Ishikawa (cell line): ENCODE results near the gene GET4.

Experiments used
- CEBPB ChIP-seq: IDR thresholded peaks from 2 replicates; pipeline ENCODE4 v1.6.1; 2012
- CREB1 ChIP-seq: IDR thresholded peaks from 2 replicates; pipeline ENCODE4 v1.6.1; 2012; ENCODE audit warnings: low read depth
- EGR1 ChIP-seq: IDR thresholded peaks from 2 replicates; pipeline ENCODE4 v1.6.1; 2012
- EP300 ChIP-seq: IDR thresholded peaks from 2 replicates; pipeline ENCODE4 v1.6.1; 2012; ENCODE audit warnings: borderline replicate concordance
- FOXM1 ChIP-seq: IDR thresholded peaks from 2 replicates; pipeline ENCODE4 v1.6.1; 2012; ENCODE audit warnings: low read depth, borderline replicate concordance
- NFIC ChIP-seq: IDR thresholded peaks from 2 replicates; pipeline ENCODE4 v1.6.1; 2012
- RAD21 ChIP-seq: IDR thresholded peaks from 2 replicates; pipeline ENCODE4 v1.6.1; 2012; ENCODE audit warnings: low read depth
- TAF1 ChIP-seq: IDR thresholded peaks from 2 replicates; pipeline ENCODE4 v1.6.1; 2012; ENCODE audit warnings: low read depth, mild to moderate bottlenecking
- TCF12 ChIP-seq: IDR thresholded peaks from 2 replicates; pipeline ENCODE4 v1.6.1; 2012; ENCODE audit warnings: low read depth
- TEAD4 ChIP-seq: IDR thresholded peaks from 2 replicates; pipeline ENCODE4 v1.6.1; 2012
- YY1 ChIP-seq: IDR thresholded peaks from 2 replicates; pipeline ENCODE4 v1.6.1; 2012; ENCODE audit warnings: low read depth
- ZBTB7A ChIP-seq: IDR thresholded peaks from 2 replicates; pipeline ENCODE4 v1.6.1; 2012; ENCODE audit warnings: low read depth
- TF ChIP-seq, protein P1 (sequence below): IDR thresholded peaks from 2 replicates; pipeline ENCODE4 v1.6.1; 2012
- TF ChIP-seq, protein P2 (sequence below): IDR thresholded peaks from 2 replicates; pipeline ENCODE4 v1.6.1; 2012
- TF ChIP-seq, protein P3 (sequence below): IDR thresholded peaks from 2 replicates; pipeline ENCODE4 v1.6.1; 2012; ENCODE audit warnings: low read depth, mild to moderate bottlenecking

GET4 gene

DNA sequence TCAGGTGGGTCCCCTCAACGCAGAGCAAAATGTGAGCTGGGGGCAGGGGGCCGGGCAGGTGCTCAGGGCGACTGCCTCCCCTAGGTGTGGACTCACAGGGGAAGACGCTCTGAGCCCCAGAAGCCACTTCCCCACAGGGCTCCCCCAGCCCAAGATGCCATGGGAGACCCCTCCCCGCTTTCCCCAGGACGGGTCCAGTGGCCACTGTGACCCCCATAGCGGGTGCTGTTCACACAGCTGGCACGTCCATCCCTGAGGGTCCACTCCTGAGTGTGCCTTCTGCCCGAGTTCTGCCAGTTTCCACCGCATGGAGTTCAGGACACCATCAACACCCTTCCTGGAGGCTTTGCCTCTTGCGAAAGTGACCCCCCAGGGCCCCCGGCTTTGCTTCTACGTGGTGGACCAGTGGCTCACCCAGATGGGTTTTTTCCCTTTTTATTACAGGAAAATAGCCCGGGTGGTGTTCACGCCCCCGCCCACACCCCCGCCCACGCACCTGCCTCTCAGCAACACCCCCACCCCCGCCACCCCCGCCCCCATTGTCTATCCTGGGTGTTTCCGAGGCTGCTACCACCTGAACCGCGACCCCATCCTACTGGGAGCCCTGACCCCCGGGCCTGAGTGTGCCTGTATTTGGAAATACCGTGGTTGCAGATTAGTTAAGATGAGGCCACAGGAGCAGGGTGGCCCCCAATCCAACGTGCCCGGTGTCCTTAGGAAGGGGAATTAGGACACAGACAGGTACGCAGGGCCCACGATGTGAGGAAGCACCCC is 46.2 kb downstream of the GET4 start:
- TF ChIP-seq ZBTB7A (peak; percentile 15; the same call in 1 of the 2 replicates), NFIC (no peak)

DNA sequence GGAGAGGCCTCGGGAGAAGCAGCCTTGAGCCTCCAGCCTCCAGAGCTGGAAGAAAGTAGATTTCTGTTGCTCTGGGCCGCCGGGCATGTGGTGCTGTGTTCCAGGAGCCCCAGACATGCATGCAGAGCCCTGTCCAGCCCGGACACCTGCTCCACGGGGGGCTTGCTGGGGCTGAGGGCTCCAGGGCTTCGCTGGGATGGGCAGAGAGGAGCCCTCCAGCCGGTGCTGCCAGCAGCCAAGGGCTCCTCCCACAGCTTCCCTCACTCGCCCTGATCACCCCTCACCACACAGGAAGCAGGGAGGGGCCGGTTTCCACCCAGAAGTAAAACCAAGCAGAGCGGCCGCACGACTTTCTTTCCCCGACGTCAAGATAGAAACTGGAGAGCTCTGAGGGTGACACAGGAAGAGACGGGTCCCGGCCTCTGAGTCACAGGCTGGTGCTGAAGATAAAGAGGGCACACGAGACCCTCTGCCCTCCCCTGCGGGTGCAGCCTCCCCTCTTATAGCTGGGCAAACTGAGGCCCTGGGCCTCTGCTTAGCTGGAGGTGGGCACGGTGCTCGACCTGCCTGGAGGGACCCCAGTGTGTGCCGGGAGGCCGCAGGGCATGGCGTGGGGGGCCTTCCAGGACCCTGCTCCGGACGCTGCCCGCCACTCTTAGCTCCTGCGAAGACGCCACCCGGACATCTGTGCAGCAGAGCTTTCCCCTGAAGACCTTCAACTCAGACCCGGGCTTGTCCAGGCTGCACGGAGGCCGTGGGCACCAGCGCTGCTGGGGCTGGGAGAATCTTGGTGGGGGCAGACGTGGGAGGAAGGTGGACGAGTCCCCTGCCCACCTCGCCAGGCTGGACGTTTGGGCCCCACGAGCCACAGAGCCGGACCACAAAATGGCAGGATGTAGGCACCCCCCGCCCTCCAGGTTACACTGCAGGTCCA is 47.0 kb downstream of the GET4 start:
- TF ChIP-seq TCF12 = no peak
- peak; percentile 44; the same call in 1 of the 2 replicates for TF ChIP-seq ZBTB7A

DNA sequence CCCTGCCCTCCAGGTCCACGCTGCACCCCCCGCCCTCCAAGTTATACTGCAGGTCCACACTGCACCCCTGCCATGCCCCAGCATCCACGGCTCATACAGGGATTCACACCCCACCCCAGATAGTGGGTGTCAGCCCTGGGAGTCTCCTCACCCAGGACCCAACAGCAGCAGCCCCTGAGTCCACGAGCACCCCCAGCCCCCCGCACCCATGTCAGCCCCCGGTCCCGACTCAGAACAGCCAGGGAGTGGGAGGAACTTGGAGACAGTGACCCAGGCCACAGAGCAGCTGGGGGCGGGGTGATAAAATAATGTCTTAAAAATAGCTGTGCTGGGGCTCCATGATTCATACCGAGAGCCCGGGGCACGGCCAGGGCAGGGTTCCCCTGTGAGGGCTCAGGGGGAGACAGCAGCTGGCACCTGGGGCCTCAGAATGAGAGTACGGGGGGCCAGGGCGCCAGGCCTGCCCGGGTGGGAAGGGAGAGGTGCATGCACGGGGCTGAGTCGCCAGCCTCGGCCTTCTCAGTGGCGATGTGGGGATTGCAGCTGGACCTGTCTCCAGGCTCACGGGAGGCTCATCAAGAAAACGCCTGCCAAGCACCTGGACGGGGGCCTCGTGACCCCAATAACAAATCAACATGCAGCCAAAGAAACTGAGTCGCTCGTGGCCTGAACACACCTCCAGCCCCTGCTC is 48.3 kb downstream of the GET4 start:
- no peak for TF ChIP-seq YY1
- no peak for TF ChIP-seq ZBTB7A
- no peak for TF ChIP-seq TCF12

DNA sequence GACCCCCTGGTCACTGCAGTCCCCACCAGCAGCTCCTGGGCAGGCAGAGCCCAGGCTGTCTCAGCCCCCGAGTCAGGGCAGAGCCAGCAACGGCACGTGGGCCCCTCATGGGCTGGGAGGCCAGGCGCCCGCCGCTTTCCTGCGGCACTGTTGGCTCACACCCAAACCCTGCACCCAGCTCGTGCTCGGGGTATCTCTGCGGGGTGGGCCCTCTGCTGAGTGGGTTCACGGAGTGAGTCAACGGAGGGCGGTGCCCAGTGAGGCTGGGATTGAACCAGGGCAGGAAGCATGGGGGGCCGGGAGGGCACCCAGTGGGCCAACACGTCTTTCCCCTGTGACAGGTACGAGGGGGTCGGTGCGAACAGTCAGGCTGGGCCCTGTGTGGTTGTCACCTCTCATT is 49.2 kb downstream of the GET4 start:
- TF ChIP-seq TAF1 (no peak), ZBTB7A (no peak), EGR1 (no peak), RAD21 (no peak), FOXM1 (no peak)

DNA sequence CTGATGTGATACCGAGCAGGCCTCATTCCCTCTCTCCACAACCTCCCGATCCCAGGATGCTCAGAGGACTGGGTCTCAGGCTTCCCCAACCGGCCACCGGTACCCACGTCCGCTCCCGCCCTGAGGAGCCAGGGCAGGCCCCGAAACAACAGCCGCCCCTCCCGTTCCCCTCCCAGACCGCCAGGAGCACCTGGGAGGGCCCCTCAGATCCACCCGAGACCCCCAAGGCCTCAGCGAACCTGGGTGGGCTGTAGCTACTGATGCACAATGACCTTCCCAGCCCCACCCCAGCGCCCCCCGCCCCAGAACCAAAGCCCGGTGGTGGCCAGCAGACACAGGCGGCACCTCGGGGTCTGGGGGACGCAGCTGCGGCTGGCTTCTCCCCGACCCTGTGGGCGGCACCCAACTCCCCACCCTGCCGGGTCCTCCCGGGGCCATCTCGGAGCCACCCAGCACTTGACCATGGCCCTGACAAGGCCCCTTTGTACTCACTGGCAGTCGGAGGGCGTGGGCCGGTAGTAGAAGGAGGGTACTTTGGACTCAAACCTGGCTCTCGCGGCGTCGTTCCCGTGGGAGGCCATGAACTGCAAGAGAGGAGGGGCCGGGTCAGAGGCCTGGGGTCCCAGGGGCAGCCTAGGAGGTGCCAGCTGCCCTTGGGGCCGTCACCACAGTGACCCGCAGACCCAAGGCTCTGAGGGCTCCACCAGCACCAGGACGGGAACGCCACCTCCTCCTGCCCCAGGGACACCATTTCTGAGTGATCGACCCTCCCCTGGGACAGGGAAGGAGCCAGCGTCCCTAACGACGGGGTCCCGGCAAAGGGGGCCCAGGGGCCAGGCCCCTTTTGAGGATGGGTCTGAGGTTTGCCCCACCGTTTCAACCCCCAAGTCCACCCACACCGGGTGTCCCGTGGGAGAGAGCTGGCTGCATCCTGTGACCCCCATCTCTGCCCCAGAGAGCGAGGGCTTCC is 50.0 kb downstream of the GET4 start:
- TF ChIP-seq, protein P1, sequence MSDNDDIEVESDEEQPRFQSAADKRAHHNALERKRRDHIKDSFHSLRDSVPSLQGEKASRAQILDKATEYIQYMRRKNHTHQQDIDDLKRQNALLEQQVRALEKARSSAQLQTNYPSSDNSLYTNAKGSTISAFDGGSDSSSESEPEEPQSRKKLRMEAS = no peak
- TF ChIP-seq CREB1 (no peak), EP300 (no peak), NFIC (no peak), YY1 (no peak), EGR1 (no peak), CEBPB (no peak), ZBTB7A (no peak), TEAD4 (no peak), TAF1 (no peak), TCF12 (no peak)
- TF ChIP-seq, protein P2, sequence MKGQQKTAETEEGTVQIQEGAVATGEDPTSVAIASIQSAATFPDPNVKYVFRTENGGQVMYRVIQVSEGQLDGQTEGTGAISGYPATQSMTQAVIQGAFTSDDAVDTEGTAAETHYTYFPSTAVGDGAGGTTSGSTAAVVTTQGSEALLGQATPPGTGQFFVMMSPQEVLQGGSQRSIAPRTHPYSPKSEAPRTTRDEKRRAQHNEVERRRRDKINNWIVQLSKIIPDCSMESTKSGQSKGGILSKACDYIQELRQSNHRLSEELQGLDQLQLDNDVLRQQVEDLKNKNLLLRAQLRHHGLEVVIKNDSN = no peak
- TF ChIP-seq, protein P3, sequence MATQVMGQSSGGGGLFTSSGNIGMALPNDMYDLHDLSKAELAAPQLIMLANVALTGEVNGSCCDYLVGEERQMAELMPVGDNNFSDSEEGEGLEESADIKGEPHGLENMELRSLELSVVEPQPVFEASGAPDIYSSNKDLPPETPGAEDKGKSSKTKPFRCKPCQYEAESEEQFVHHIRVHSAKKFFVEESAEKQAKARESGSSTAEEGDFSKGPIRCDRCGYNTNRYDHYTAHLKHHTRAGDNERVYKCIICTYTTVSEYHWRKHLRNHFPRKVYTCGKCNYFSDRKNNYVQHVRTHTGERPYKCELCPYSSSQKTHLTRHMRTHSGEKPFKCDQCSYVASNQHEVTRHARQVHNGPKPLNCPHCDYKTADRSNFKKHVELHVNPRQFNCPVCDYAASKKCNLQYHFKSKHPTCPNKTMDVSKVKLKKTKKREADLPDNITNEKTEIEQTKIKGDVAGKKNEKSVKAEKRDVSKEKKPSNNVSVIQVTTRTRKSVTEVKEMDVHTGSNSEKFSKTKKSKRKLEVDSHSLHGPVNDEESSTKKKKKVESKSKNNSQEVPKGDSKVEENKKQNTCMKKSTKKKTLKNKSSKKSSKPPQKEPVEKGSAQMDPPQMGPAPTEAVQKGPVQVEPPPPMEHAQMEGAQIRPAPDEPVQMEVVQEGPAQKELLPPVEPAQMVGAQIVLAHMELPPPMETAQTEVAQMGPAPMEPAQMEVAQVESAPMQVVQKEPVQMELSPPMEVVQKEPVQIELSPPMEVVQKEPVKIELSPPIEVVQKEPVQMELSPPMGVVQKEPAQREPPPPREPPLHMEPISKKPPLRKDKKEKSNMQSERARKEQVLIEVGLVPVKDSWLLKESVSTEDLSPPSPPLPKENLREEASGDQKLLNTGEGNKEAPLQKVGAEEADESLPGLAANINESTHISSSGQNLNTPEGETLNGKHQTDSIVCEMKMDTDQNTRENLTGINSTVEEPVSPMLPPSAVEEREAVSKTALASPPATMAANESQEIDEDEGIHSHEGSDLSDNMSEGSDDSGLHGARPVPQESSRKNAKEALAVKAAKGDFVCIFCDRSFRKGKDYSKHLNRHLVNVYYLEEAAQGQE = no peak

DNA sequence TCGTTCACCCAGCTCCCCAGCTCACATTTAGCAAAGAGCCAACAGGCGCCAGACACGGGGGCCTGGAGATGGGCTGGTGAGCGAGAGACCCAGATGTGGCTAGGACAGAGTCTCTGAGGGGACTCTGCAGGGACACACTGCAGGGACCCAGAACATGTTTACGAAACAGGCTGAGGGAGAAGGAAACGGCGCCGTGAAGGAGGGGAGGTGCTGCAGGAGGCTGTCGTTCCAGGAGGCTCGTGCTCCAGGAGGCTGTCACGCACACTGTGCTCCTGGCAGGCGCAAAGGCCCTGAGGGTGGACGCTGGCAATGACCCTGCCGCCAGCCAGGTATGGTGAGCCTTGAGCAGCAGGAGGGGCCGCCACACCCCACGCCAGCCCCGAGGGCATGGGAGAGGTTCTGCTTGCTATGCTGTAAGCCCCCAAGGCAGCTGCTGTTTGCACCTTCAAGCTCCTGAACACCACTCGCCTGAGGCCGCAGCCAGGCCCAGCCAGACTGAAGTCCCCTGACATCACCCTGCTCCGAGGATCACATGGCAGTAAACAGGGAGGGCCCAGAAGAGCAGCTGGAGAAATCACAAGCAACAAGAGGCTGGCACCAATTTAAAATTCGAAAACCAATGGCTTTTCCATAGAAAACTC is 50.8 kb downstream of the GET4 start:
- no peak for TF ChIP-seq CREB1
- TF ChIP-seq, protein P1 = no peak
- no peak for TF ChIP-seq RAD21
- no peak for TF ChIP-seq TAF1
- TF ChIP-seq, protein P3 = no peak
- no peak for TF ChIP-seq ZBTB7A
- no peak for TF ChIP-seq CEBPB
- TF ChIP-seq, protein P2 = no peak
- TF ChIP-seq NFIC = no peak
- no peak for TF ChIP-seq TCF12
- TF ChIP-seq FOXM1 = no peak
